Stimulated activated naive B cell treated with anti-CD40 and anti-IgM and Interleukin-4, amounts not matched to agents 10 μg/mL and 1 μg/mL and 100 μg/mL, for 72 hours (primary cell): ENCODE data around the gene FIGNL2.
A peak's percentile ranks its signal among the peaks of the same experiment; 100 is the strongest.
"Not testable (repeated sequence)": the region's sequence is repeated elsewhere in the genome, so short reads cannot be mapped to it uniquely, and the experiment has no call there.

Source experiments
- ATAC-seq, 2 donors: fragments of 150-1000 bp; cut with Tn5 transposase; replicated peaks; 2 replicates each; pipeline ENCODE4 v1.10.0; 2021; ENCODE audit warnings: moderate library complexity in 1 of 2
- DNase-seq: peaks from one replicate; pipeline ENCODE4 v3.0.0; 2021
- H3K27ac Mint-ChIP-seq: one replicate; pipeline ENCODE4 v1.8.0; 2022; ENCODE audit warnings: mild to moderate bottlenecking, mixed read lengths
- H3K27me3 Mint-ChIP-seq, 2 donors: one replicate each; pipeline ENCODE4 v1.8.0; 2022; ENCODE audit warnings: mixed read lengths in 2 of 2
- H3K36me3 Mint-ChIP-seq, 2 donors: one replicate each; pipeline ENCODE4 v1.8.0; 2022; ENCODE audit warnings: mixed read lengths in 2 of 2, mild to moderate bottlenecking in 1 of 2
- H3K4me1 Mint-ChIP-seq, 2 donors: one replicate each; pipeline ENCODE4 v1.8.0; 2022; ENCODE audit warnings: mixed read lengths in 2 of 2, mild to moderate bottlenecking in 1 of 2
- H3K4me3 Mint-ChIP-seq, 2 donors: one replicate each; pipeline ENCODE4 v1.8.0; 2022; ENCODE audit warnings: mild to moderate bottlenecking in 2 of 2, mixed read lengths in 2 of 2, moderate library complexity in 1 of 2
- H3K9me3 Mint-ChIP-seq, 2 donors: one replicate each; pipeline ENCODE4 v1.8.0; 2022; ENCODE audit warnings: mixed read lengths in 2 of 2, mild to moderate bottlenecking in 1 of 2

Gene FIGNL2

GRCh38 chr12:51817027-51817953 lies 31.2 kb downstream of the FIGNL2 start:
- DNase-seq (no peak), ATAC-seq (no peak)
- H3K27ac Mint-ChIP-seq: no peak overlapping the region
- peaks cover 0 to 5% of the 10 kb centered on the region in 2 donors for H3K36me3 Mint-ChIP-seq
- H3K4me3 Mint-ChIP-seq: no peak overlapping the region
- H3K27me3 Mint-ChIP-seq: peaks cover 27 to 55% of the 10 kb centered on the region in 2 donors
- no peaks in the 10 kb centered on the region for H3K9me3 Mint-ChIP-seq
- peaks cover 6 to 18% of the 10 kb centered on the region in 2 donors for H3K4me1 Mint-ChIP-seq

GRCh38 chr12:51815571-51815970 lies 32.9 kb downstream of the FIGNL2 start:
- no peak for DNase-seq
- H3K4me3 Mint-ChIP-seq: peak overlapping the region; percentile 72 to 78
- no peak for ATAC-seq
- H3K4me1 Mint-ChIP-seq: peaks cover 9 to 24% of the 10 kb centered on the region in 2 donors
- H3K9me3 Mint-ChIP-seq: no peaks in the 10 kb centered on the region
- peaks cover 27 to 55% of the 10 kb centered on the region in 2 donors for H3K27me3 Mint-ChIP-seq
- H3K27ac Mint-ChIP-seq: no peak overlapping the region
- peaks cover 0 to 5% of the 10 kb centered on the region in 2 donors for H3K36me3 Mint-ChIP-seq

GRCh38 chr12:51814311-51815088 lies 34.0 kb downstream of the FIGNL2 start:
- ATAC-seq (peak; percentile 91 to 92), DNase-seq (peak; percentile 35)
- Mint-ChIP-seq H3K27ac (no peak overlapping the region), H3K27me3 (peaks cover 27 to 47% of the 10 kb centered on the region in 2 donors), H3K4me1 (peaks cover 5 to 16% of the 10 kb centered on the region in 2 donors), H3K36me3 (peaks cover 0 to 5% of the 10 kb centered on the region in 2 donors), H3K4me3 (peak overlapping the region; percentile 72 to 78), H3K9me3 (no peaks in the 10 kb centered on the region)

GRCh38 chr12:51813931-51814310 lies 34.6 kb downstream of the FIGNL2 start:
- no peak for DNase-seq
- Mint-ChIP-seq H3K4me1 (peaks cover 5 to 20% of the 10 kb centered on the region in 2 donors), H3K4me3 (peak overlapping the region in 1 of 2 donors; percentile 72), H3K36me3 (peaks cover 0 to 5% of the 10 kb centered on the region in 2 donors), H3K9me3 (no peaks in the 10 kb centered on the region), H3K27me3 (peaks cover 27 to 49% of the 10 kb centered on the region in 2 donors), H3K27ac (no peak overlapping the region)
- ATAC-seq: peak in 1 of 2 donors; percentile 45

DNA sequence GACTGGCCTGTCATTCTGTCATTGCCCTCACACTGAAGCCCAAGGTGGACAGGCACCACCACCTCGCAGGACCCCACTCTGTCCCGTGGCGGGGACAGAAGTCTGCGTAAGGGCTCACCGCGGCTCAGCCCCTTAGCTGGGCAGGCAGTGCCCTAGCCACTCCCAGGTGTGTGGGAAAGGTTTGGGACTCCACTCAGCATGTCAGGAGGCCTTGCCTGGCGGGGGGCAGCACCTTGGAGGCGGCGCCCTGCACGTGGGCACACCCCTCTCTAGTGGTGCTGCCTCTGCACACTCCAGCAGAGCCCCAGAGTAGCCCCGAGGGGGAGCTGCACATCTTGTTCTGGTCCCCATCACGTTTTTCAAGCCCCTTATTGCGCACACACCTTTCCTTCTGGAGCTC lies 35.6 kb downstream of the FIGNL2 start:
- no peak overlapping the region for H3K4me3 Mint-ChIP-seq
- H3K9me3 Mint-ChIP-seq: no peaks in the 10 kb centered on the region
- DNase-seq (no peak), ATAC-seq (no peak)
- H3K27ac Mint-ChIP-seq: no peak overlapping the region
- peaks cover 5 to 20% of the 10 kb centered on the region in 2 donors for H3K4me1 Mint-ChIP-seq
- H3K36me3 Mint-ChIP-seq: peaks cover 0 to 5% of the 10 kb centered on the region in 2 donors
- H3K27me3 Mint-ChIP-seq: peaks cover 31 to 48% of the 10 kb centered on the region in 2 donors

DNA sequence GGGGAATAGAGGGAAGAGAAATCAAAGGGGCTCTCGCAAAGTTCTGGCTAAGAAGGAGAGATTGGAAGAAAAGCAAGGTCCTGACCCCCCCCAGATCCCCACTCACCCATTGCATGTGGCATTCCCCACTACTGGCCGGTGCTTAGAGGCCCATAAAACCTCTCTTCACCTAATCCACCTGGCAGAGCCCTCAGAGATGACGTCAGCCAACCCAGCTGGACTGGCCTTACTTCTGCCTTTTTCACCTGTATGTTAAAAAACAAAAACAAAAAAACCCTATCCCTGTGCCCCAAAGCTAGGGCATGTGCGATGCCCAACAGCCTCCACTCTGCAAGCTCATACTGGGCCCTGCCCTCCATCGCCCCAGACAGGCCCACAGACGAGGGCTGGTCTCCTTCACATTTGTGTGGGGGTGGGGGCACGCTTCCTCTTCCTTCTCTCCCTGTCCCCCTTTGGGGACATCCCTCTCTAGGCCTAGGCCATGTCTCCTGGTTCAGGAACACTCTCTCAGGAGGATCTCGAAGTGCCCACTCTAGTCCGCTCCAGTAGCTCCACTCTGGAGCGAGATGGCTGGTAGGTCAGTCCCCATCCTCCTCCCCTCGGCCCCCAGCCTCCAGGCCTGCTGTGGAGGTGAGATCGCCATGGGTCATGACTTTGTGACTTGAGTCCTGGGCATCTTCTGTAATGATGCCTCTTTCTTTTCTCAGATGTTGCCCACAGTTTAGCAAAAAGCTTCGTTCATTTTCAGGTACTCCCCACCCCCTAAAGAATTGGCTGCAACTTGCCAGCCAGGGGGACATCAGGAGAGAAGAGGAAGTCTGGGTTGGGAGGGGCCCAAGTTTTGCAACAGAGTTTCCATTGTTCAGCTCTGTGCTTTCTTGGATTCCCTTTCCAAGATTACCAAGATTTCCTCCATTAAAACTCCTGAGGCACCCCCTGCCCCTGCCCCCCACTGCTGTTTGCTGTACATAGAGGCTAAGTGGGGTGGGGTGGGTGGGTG lies 37.0 kb downstream of the FIGNL2 start:
- DNase-seq (no peak), ATAC-seq (no peak)
- Mint-ChIP-seq H3K4me3 (no peak overlapping the region), H3K9me3 (no peaks in the 10 kb centered on the region), H3K27ac (no peak overlapping the region), H3K4me1 (peaks cover 5 to 20% of the 10 kb centered on the region in 2 donors), H3K36me3 (peaks cover 0 to 5% of the 10 kb centered on the region in 2 donors), H3K27me3 (peaks cover 29 to 46% of the 10 kb centered on the region in 2 donors)

DNA sequence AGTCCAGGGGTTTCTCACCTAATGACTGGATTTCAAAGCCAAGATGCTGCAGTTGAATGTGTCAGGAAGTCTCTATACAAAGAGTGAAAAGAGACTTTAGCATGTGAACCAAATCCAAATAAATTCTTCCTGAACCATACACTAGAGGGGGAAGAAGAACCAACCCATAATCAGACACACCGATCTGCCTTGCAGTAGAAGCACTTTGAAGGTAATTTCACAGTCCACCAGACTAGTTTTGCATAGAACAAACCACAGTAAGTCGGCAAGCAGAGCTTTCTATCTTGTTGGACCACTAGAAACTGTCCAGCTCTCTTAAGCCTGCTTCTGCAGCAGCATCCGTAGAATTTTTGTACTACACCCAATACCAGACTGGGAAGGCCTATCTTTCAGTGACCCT lies 39.3 kb downstream of the FIGNL2 start:
- no peaks in the 10 kb centered on the region for H3K36me3 Mint-ChIP-seq
- no peak overlapping the region for H3K27ac Mint-ChIP-seq
- peaks cover 17 to 37% of the 10 kb centered on the region in 2 donors for H3K27me3 Mint-ChIP-seq
- H3K9me3 Mint-ChIP-seq: no peaks in the 10 kb centered on the region
- no peak overlapping the region for H3K4me3 Mint-ChIP-seq
- ATAC-seq (no peak), DNase-seq (no peak)
- peaks cover 3 to 11% of the 10 kb centered on the region in 2 donors for H3K4me1 Mint-ChIP-seq

GRCh38 chr12:51806896-51807295 lies 41.6 kb downstream of the FIGNL2 start:
- Mint-ChIP-seq H3K36me3 (no peaks in the 10 kb centered on the region), H3K4me3 (no peak overlapping the region), H3K27me3 (peaks cover 21 to 32% of the 10 kb centered on the region in 2 donors), H3K4me1 (peaks cover 3 to 11% of the 10 kb centered on the region in 2 donors), H3K9me3 (no peaks in the 10 kb centered on the region), H3K27ac (no peak overlapping the region)
- DNase-seq: no peak
- ATAC-seq: no peak

DNA sequence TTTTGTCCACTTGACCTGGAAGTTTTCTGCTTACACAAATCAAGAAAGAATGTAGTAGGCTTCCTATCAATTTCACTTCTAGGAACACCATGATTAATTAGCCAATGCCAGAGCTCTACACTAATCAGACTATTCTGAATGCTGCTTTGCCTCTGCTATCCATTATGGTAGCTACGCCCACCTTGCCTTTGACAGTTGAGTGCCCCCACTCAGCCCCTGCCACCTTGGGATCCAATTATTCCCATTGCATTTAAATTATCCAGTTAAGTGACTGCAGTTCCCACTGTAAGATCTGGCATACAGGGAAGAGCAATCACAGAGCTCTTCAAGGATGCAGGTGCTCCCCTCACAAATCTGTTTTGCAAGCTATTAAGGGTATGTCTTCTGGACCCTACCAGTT lies 47.5 kb downstream of the FIGNL2 start:
- DNase-seq: no peak
- H3K4me1 Mint-ChIP-seq: no peaks in the 10 kb centered on the region
- H3K9me3 Mint-ChIP-seq: no peaks in the 10 kb centered on the region
- ATAC-seq: no peak
- peaks cover 4% of the 10 kb centered on the region in 2 donors for H3K27me3 Mint-ChIP-seq
- no peak overlapping the region for H3K27ac Mint-ChIP-seq
- no peak overlapping the region for H3K4me3 Mint-ChIP-seq
- no peaks in the 10 kb centered on the region for H3K36me3 Mint-ChIP-seq

GRCh38 chr12:51798501-51798900 lies 50.0 kb downstream of the FIGNL2 start:
- H3K36me3 Mint-ChIP-seq: no peaks in the 10 kb centered on the region
- H3K9me3 Mint-ChIP-seq: no peaks in the 10 kb centered on the region
- no peaks in the 10 kb centered on the region for H3K27me3 Mint-ChIP-seq
- no peak overlapping the region for H3K4me3 Mint-ChIP-seq
- ATAC-seq (no peak), DNase-seq (no peak)
- no peaks in the 10 kb centered on the region for H3K4me1 Mint-ChIP-seq
- no peak overlapping the region for H3K27ac Mint-ChIP-seq

- not testable (repeated sequence) for H3K9me3 Mint-ChIP-seq, H3K4me3 Mint-ChIP-seq, H3K27me3 Mint-ChIP-seq, DNase-seq, H3K4me1 Mint-ChIP-seq, H3K36me3 Mint-ChIP-seq, H3K27ac Mint-ChIP-seq, ATAC-seq
Measured at GRCh38 chr12:51798051-51798450, 50.5 kb downstream of the FIGNL2 start.

GRCh38 chr12:51797301-51797700 lies 51.2 kb downstream of the FIGNL2 start:
- H3K27me3 Mint-ChIP-seq: no peaks in the 10 kb centered on the region
- H3K27ac Mint-ChIP-seq: no peak overlapping the region
- DNase-seq (no peak), ATAC-seq (no peak)
- H3K36me3 Mint-ChIP-seq: no peaks in the 10 kb centered on the region
- no peak overlapping the region for H3K4me3 Mint-ChIP-seq
- no peaks in the 10 kb centered on the region for H3K4me1 Mint-ChIP-seq
- H3K9me3 Mint-ChIP-seq: no peaks in the 10 kb centered on the region

- Mint-ChIP-seq H3K27me3 (peaks cover 0 to 6% of the 10 kb centered on the region in 2 donors), H3K27ac (no peak overlapping the region), H3K36me3 (no peaks in the 10 kb centered on the region), H3K4me1 (no peaks in the 10 kb centered on the region), H3K4me3 (no peak overlapping the region), H3K9me3 (no peaks in the 10 kb centered on the region)
- DNase-seq (no peak), ATAC-seq (no peak)
Measured at GRCh38 chr12:51793201-51793600, 55.3 kb downstream of the FIGNL2 start.
